Measurements from ENCODE around the gene PRKAR1B.

Gene PRKAR1B

GRCh38 chr7:540997-541396, 186.1 kb downstream of the PRKAR1B start:
- no peak for DNase-seq (ENCODE audit: low read depth in 2 of 2)

DNA sequence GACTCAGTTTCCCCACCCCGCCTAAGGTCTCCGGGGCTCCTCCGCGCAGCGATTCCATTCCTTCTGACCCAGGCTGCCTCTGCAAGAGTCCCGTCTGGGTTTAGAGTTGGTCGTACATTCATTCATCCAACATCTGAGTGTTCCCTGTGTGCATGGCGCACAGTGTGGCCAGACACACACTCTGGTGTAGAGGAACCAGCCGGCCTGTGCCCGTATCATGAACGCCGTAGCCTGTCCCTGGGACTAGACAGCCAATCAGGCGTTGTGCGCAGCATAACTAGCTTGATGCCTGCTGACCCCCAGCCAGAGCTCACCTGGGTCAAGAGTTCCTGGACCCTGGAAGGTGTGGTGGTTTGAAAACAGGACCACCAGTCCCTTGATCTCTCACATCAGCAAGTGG, 186.5 kb downstream of the PRKAR1B start:
- no peak for DNase-seq (ENCODE audit: low read depth in 2 of 2)

GRCh38 chr7:539731-540411, 187.2 kb downstream of the PRKAR1B start:
- no peak for DNase-seq (ENCODE audit: low read depth in 2 of 2)

- no peak for DNase-seq (ENCODE audit: low read depth in 2 of 2)
These were observed 188.1 kb downstream of the PRKAR1B start for GRCh38 chr7:538764-539685.

- DNase-seq (ENCODE audit: low read depth in 2 of 2) = no peak
These were observed 189.0 kb downstream of the PRKAR1B start for GRCh38 chr7:537911-538634.

GRCh38 chr7:536231-536630, 190.8 kb downstream of the PRKAR1B start:
- no peak for DNase-seq (ENCODE audit: low read depth in 2 of 2)

DNA sequence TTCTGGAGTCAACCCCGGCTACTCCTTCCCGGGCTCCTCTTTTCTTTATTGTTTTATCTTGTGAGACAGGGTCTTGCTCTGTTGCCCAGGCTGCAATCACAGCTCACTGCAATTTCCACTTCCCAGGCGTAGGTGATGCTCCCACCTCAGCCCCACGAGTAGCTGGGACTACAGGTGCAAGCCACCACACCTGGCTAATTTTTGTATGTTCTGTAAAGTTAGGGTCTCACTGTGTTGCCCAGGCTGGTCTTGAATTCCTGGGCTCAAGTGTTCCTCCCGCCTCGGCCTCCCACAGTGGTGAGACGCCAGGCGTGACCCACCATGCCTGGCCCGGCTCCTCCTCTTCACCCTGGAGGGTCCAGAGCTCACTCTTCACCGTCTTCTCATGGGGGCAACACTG, 192.1 kb downstream of the PRKAR1B start:
- no peak for DNase-seq (ENCODE audit: low read depth in 2 of 2)

- no peak for DNase-seq (ENCODE audit: low read depth in 2 of 2)
These were observed 193.0 kb downstream of the PRKAR1B start for GRCh38 chr7:534075-534474.

GRCh38 chr7:533266-533665, 193.8 kb downstream of the PRKAR1B start:
- DNase-seq (ENCODE audit: low read depth in 2 of 2) = no peak

DNA sequence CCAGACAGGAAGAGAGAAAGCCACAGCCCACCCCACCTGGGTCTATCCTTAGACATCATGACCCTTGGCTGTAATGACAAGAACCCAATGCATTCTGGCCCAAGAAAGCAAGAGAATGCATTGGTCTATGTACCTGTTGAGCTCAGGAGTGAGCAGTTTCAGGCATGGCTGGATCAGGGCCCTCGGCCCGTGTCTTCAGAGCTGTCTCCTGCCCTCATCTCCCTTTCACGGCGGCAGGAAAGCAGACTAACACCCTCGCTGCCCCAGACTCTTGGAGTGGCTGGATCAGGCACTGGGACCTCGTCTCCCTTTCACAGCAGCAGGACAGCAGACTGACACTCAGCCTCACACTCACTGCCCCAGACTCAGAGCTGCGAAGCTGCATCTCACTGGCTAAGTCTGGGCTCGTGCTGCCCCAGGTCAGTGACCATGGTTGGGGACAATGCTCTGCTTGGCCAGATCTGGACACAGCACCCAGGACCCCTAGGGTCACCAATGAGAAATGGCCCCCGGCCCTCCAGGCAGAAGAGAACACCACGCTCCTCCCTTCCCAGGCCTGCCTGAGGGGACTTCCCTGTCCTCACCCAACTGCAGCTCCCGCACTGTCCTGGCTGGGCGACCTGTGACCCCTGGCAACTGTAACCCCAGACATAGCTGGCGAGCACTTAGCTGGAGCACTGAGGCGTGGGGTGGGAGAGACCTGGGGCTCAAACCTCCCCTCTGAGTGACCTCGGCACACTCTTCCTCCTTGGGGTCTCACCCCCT, 194.5 kb downstream of the PRKAR1B start:
- DNase-seq (ENCODE audit: low read depth in 2 of 2) = no peak

DNA sequence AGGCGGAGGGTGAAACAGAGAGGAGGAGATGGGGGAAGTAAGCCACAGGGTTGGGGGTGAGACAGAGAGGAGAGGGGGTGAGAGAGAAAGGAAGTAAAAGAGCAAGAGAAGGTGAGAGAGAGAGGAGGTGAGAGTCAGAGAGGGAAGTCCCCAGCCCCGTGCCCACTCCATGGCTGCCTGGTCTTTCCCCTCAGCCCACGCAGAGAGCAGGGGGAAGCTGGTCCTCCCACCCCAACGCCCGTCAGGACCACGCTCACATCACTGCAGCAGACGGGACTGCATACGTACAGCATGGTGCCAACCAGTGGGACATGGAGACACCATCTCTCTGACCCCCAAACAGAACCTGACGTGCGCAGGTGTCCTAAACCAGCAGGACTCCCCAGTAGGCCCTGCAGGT, 195.3 kb downstream of the PRKAR1B start:
- DNase-seq (ENCODE audit: low read depth in 2 of 2) = no peak

DNA sequence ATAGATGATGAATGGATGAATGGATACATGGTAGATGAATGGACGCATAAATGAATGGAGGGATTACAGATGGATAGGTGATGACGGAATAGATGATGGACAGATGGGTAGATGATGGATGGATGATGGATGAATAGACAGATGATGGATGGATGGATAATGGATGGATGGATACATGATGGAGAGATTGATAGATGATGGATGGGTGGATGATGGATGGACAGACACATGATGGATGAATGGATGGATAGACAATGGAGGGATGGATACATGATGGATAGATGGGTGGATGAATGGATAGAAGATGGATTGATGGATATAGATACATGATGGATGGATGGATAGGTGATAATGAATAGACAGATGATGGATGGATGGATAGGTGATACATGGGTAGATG, 198.6 kb downstream of the PRKAR1B start:
- DNase-seq (ENCODE audit: low read depth in 2 of 2) = no peak

DNA sequence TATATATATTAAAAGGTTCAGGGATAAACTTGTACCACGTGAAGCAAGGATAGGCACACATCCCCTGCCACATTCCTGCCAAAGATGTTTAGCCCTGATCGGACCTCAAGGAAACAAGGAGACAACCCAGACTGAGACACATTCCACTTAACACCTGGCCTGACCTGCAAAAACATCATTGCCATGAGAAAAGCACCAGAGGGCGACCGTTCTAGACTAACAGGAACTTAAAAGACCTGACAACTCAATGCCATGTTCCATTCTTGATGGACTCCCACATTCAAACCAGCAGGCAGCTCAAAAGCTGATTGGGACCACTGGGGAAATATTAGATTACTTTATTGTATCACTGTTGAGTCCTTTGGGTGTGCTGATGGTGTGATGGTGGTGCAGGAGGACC, 199.4 kb downstream of the PRKAR1B start:
- no peak for DNase-seq (ENCODE audit: low read depth in 2 of 2)

DNA sequence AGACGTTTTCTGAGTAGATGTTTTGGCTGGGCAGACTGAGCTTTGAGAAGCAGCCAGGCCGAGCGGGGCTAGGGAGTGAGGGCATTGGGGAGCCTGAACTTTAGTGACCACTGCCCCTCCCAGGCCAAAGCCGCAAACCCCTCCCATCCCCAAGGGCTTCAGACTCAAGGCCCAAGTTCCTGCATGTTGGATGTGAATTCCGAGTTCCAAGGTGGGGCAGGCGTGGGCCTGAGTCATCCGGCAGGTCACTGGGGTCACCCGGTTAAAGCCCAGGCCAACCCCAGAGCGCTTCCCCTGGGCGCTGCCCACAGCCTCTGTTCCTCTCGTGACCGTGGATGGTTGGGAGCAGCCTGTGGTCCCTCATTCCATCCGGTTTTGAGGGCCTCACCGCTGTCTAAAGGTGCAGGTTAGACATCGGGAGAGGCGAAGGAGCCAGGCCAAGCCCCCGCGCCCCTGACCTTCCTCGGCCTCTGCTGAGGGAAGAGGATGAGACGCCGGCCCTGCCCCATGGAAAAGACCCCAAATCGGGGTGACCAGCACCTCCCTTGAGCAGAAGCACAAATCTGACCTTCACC, 200.5 kb downstream of the PRKAR1B start:
- DNase-seq (ENCODE audit: low read depth in 2 of 2) = no peak

DNA sequence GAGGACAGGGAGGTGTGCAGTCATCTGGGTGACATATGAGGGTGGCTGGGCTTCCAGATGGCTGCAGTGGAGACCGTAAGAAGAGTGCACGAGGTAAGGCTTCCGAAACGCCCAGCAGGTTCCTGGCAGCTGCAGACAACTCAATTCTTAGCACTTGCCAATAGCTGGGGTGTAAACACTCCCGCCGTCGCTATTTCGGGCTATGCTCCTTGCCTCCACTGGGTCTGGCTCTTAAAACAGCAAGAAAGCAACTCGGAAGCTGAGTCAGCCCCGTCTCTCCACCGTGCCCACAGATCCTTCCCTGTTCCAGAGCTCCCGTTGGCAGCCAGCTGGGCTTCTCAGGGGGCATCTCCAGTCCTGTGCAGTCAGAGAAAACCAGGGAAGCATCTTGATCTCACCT, 201.3 kb downstream of the PRKAR1B start:
- no peak for DNase-seq (ENCODE audit: low read depth in 2 of 2)

DNA sequence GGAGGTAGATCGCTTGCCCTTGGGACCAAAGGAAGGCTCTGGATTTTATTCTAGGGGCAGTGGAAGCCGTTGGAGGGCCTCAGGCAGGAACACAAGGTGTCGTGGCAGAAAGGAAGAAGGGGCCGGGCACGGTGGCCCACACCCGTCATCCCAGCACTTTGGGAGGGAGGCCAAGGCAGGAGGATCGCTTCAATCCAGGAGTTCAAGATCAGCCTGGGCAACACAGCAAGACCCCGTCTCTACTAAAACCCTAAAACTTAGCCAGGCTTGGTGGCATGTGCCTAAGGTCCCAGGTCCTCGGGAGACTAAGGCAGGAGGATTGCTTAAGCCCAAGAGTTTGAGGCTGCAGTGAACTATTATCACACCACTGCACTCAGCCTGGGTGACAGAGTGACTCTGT, 202.3 kb downstream of the PRKAR1B start:
- no peak for DNase-seq (ENCODE audit: low read depth in 2 of 2)

DNA sequence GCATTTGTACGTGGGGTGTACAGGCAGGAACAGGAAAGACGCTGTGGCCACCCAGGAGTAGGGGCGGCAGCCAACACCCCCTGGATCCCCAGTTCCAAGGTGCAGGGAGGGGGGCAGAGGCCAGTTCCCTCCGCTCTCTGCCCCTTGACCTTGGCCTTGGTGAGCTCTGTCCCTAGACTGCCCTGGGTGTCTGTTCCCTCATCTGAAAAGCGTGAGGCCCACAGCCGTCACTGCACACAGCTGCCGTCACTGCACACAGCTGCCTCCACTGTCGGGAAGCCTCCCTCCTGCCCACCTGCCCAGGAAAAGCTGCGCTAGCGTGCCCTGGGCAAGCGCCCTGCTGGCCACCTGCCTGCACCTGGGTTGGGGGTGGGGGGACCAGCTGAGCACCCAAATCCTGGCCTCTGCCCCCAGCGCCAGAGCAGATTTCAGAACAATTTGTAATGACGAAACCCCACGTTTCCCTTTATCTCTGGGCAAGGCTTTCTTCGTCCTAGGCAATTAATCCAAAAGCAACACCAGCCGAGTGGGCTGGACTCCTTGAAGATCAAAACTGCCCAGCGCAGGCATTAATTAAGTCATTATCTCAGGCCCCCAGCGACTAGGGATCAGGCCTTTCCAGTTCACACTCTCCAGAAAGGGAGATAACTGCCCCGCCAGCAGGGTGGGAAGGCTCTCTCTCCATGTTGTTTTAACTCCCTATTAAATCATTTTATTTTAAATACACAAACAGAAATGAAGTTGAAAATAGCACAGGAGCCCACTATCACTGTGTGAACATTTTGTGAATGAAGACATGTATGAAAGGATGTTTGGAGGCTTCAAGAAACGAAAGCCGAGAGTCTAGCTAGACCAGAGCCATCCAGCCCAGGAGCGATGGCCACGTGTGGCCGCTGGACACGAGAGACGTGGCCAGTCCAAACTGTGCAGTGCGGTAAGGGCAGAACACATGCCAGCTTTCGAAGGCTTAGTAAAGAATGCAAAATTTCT, 203.4 kb downstream of the PRKAR1B start:
- DNase-seq (ENCODE audit: low read depth in 2 of 2) = no peak

- DNase-seq (ENCODE audit: low read depth in 2 of 2) = no peak
These were observed 204.1 kb downstream of the PRKAR1B start for GRCh38 chr7:522951-523314.

- no peak for DNase-seq (ENCODE audit: low read depth in 2 of 2)
These were observed 204.8 kb downstream of the PRKAR1B start for GRCh38 chr7:522071-522950.

Data from stimulated activated CD4-positive, alpha-beta T cell treated with anti-CD3 and anti-CD28 coated beads, Interleukin-15, amount 100 ng/mL, for 48 hours (primary cell).